TTC549 (cell line): Measurements from ENCODE around the gene REV3L.

Experiments used
- FAIRE-seq: peaks from 2 replicates; lab custom pipeline; 2012; peaks lifted over from hg19 to GRCh38; lab: Jason Lieb, UNC

REV3L gene

DNA sequence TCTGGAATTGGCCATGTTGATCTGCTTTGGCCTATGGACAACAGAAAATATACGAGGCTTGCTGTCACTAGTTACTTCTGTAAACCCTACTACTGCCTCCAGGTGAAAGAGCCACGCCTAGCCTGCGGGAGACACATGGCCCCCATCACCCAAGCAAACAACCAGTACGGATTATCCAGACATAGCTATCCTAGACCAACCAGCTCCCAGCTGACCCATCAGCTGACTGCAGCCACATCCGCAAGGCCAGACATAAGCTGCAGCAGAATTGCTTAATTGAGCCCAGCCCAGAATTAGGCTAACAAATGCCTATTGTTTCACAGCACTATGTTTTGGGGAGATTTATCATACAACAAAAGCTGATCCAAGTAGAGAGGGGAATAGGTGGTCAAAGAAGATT is 13.5 kb downstream of the REV3L start:
- FAIRE-seq: no peak

DNA sequence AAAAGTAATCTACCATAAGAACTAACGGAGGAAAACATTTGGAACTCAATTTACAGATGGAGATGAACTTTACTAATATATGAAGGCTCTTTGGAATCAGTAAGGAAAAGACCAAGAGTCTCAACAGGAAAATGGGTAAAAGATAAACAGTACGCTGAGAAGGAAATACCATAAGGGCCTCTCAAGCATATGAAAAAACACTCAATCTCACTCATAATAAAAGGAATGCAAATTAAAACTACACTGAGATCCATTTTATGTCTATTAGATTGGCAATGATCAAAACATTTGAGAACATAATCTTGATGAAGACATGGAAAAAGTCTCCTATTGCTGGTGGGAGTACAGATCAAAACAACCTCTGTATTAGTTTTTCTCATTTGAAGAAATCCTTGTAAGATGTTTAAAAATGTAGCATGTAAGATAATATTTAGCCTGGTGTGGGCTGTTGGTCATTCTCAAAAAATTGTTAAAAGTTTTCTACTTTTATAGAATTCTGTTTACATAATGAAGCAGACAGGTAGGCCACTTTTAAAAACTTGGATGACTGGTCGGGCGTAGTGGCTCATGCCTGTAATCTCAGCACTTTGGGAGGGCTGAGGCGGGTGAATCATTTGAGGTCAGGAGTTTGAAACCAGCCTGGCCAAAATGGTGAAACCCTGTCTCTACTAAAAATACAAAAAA is 14.5 kb downstream of the REV3L start:
- no peak for FAIRE-seq

- FAIRE-seq: no peak
Measured at GRCh38 chr6:111464184-111464583, 18.8 kb downstream of the REV3L start.

GRCh38 chr6:111462770-111463391 is 20.1 kb downstream of the REV3L start:
- no peak for FAIRE-seq

DNA sequence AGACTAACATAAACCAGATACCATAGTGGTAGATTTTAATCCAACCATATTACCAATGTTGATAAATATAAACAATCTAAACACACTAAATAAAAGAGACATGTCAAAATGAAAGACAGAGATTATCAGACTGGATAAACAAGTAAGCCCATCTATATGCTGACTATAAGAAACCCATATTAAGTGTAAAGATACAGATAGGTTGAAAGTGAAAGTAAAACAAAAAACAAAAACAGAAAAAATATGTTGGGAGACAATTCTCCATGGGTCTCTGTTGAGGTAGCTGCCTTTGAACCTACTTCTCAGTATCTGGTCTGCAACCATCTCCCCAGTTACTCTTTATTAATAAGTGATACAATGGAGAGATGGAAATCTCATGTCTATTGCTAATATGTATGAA is 21.2 kb downstream of the REV3L start:
- FAIRE-seq: no peak

DNA sequence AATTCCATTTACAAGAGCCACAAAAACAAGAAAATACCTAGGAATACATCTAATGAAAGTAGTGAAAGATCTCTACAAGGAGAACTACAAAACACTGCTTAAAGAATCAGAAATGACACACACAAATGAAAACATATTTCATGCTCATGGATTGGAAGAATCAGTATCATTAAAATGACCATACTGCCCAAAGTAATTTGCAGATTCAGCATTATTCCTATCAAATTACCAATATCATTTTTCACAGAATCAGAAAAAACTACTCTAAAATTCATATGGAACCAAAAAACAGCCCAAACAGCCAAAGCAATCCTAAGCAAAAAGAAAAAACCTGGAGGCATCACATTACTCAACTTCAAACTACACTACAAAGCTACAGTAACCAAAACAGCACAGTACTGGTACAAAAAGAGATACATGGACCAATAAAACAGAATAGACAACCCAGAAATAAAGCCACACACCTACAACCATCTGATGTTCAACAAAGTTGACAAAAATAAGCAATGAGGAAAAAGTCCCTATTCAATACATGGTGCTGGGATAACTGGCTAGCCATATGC is 24.3 kb downstream of the REV3L start:
- no peak for FAIRE-seq

- FAIRE-seq: no peak
Measured at GRCh38 chr6:111456208-111456607, 26.8 kb downstream of the REV3L start.

- no peak for FAIRE-seq
Measured at GRCh38 chr6:111450636-111451035, 32.4 kb downstream of the REV3L start.

GRCh38 chr6:111450087-111450486 is 32.9 kb downstream of the REV3L start:
- no peak for FAIRE-seq

GRCh38 chr6:111449129-111449528 is 33.9 kb downstream of the REV3L start:
- FAIRE-seq: no peak

DNA sequence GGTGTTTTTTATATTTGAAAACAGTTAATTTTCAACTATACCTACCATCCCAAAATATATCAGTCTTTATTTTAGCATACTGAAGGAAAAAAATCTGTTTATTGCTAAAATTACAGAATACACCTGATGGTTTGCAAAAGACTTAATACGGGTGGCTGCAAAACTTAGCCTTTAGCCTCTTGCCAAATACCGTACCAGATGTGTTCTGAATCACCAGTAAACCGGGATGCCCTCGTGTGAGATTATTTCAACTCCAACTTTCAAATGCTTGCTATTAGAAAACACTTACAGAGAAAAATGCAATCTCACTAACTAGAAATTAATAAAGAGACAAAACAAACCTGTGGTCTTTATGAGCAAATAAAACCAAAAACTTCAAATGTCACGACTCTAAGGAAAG is 36.0 kb downstream of the REV3L start:
- no peak for FAIRE-seq

GRCh38 chr6:111445861-111446267 is 37.2 kb downstream of the REV3L start:
- FAIRE-seq: no peak

- FAIRE-seq: no peak
Measured at GRCh38 chr6:111444794-111445193, 38.2 kb downstream of the REV3L start.

DNA sequence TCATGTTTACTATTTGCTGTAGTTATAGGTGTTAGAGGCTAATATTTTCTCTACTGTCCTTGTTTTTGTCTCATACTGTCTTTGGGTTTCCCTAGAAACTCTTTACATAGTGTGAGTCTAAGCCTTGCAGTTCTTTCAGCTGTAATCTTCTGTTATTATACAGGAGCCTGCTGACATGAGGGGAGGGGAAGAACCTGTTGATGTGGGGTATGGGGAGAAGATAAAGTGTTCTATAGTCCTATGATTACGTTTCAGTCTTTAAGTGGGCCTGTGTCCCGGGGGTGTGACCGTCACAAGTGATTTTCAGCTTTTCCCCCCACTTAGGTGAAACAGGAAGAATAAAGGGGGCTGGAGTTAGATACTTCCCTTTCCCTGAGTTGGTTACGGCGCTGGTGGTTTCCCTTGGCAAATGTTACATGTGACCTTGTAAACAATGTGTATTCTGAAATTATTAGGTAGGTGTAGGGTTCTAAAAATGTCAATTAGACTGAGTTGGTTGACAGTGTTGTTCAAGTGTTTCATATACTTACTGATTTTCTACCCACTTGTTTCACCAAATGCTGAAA is 41.3 kb downstream of the REV3L start:
- FAIRE-seq: no peak

- FAIRE-seq: no peak
Measured at GRCh38 chr6:111439171-111439570, 43.8 kb downstream of the REV3L start.

DNA sequence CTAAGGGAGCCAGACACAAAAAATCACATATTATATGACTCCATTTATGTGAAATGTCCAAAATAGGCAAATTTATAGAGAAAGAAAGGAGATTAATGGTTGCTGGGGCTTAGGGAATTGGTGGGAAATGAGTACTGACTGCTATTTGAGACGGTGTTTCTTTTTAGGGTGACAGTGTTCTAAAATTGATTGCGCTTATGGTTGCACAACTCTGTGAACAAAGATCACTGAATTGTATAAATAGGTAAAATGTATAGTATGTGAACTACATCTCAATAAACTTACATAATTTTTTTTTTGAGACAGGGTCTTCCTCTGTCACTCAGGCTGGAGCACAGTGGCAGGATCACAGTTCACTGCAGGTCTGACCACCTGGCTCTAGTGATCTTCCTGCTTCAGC is 45.4 kb downstream of the REV3L start:
- FAIRE-seq: no peak

GRCh38 chr6:111432511-111432910 is 50.5 kb downstream of the REV3L start:
- FAIRE-seq: no peak

- FAIRE-seq: no peak
Measured at GRCh38 chr6:111430605-111431376, 52.2 kb downstream of the REV3L start.

GRCh38 chr6:111429571-111429970 is 53.4 kb downstream of the REV3L start:
- FAIRE-seq: no peak

DNA sequence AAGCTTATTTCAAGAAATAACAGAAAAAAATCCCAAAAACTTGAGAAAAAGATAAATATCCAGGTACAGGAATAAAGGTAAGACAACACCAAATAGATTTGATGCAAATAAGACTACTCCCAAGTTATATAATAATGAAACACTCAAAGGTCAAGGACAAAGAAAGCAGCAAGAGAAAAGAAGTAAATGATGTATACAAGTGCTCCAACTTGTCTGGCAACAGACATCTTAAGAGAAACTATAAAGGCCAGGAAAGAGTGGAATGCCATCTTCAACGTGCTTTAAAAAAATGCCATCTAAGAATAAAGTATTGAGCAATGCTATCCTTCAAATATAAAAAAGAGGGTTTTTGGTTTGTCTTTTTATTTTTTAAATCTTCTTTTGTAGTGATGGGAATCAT is 54.2 kb downstream of the REV3L start:
- no peak for FAIRE-seq

DNA sequence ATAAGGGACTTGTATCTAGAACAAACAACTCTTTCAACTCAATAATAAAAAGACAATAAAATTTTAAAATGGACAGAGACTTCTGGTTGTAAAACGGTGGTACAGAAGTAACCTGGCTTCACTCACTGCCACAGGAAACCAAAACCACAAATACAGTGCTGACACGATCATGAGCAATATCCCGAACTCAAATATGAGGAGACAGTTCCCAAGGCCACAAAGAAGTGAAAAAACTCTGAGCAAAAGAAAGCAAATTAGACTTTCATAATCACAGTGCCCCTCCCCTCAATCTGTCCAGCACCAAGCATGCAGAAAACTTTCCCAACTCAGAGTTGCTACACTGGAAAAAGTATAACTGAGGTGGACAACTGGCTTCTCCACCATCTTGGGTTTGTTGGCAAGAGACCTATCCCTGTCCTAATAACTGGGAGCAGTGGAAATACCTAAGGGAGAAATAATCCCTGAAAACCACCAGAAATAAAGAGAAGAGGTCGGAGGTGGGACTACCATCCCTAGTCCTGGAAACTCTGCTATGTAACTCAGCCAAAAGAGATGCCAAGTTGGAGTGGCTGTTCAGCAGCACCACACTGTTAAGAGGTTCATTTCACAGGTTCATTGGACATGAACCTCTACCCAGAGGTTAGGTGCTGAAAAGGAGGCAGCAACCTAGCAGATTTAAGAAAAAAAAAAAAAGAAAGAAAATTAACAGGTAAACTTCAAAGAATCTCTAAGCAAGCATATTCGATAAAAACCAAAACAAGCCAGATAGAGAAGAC is 55.5 kb downstream of the REV3L start:
- no peak for FAIRE-seq
